Panc1 (cell line): ENCODE measurements around the gene TRAM2. TPM values are rescaled to one million over a fixed set of nuclear protein-coding genes. Genes with fewer than 3 reads are reported as not detected.

Experiments used
- ATAC-seq: fragments of 200-7000 bp; cut with Tn5 transposase; 2 replicates; pipeline ENCODE4 v1.9.1; 2020; ENCODE audit warnings: mild to moderate bottlenecking, moderate library complexity
- BruUV-seq: library from RNA; stranded (reverse); fragments of 400-500 nt; replicated peaks from 2 replicates; lab custom pipeline; 2021; lab: Mats Ljungman, UMichigan
- CTCF ChIA-PET: fragments of 300-600 bp; sonication (Branson Sonifier 250); formaldehyde crosslinking; loops from one replicate; lab custom pipeline; 2022; ENCODE audit warnings: antibody characterized with exemption; lab: Charles Lee
- POLR2A ChIA-PET: fragments of 300-600 bp; sonication (Branson Sonifier 250); formaldehyde crosslinking; loops from one replicate; lab custom pipeline; 2022; ENCODE audit warnings: antibody characterized with exemption; lab: Charles Lee
- DNase-seq: peaks from one replicate; pipeline ENCODE4 v3.0.0-alpha.2; 2010; ENCODE audit warnings: low read depth, low spot score
- H3K27ac ChIP-seq: 2 replicates; pipeline ENCODE4 v1.5.1; 2011; ENCODE audit warnings: mild to moderate bottlenecking, low read length, inconsistent platforms
- H3K27me3 ChIP-seq: fragments of 200-500 bp; sonication (Bioruptor generic); 2 replicates; pipeline ENCODE4 v1.6.0; 2014; ENCODE audit warnings: low read length, inconsistent platforms; ENCODE audit not compliant: control insufficient read depth, insufficient read depth
- H3K36me3 ChIP-seq: fragments of 200-500 bp; sonication (Bioruptor generic); 2 replicates; pipeline ENCODE4 v1.5.1; 2014; ENCODE audit warnings: inconsistent platforms, mild to moderate bottlenecking, low read length, moderate library complexity; ENCODE audit not compliant: control insufficient read depth, insufficient read depth
- H3K4me1 ChIP-seq: 2 replicates; pipeline ENCODE4 v1.5.1; 2011; ENCODE audit warnings: inconsistent platforms, mild to moderate bottlenecking, low read length, moderate library complexity; ENCODE audit not compliant: control insufficient read depth, insufficient read depth
- H3K4me3 ChIP-seq, 2 experiments: 2 replicates each; pipeline ENCODE4 v1.5.1; 2011 to 2012; ENCODE audit warnings: low read depth in 2 of 2, low read length in 2 of 2, mild to moderate bottlenecking in 2 of 2, inconsistent platforms in 1 of 2, moderate library complexity in 1 of 2
- H3K9me3 ChIP-seq: fragments of 200-500 bp; sonication (Bioruptor generic); 2 replicates; pipeline ENCODE4 v1.5.1; 2014; ENCODE audit warnings: low read depth, mild to moderate bottlenecking, inconsistent platforms, low read length, moderate library complexity; ENCODE audit not compliant: control insufficient read depth, insufficient read depth
- POLR2AphosphoS5 ChIP-seq: IDR thresholded peaks from 2 replicates; pipeline ENCODE4 v1.6.1; 2012; ENCODE audit warnings: mild to moderate bottlenecking, low read depth, low read length, moderate library complexity
- SIN3A ChIP-seq: IDR thresholded peaks from 2 replicates; pipeline ENCODE4 v1.6.1; 2012; ENCODE audit warnings: low read depth, mild to moderate bottlenecking, low read length, moderate library complexity, borderline replicate concordance; ENCODE audit not compliant: insufficient read depth
- TCF7L2 ChIP-seq: IDR thresholded peaks from 2 replicates; pipeline ENCODE4 v1.6.1; 2011; ENCODE audit warnings: mild to moderate bottlenecking, low read depth, low read length, inconsistent platforms
- in situ Hi-C: cut with HindIII; loops from 2 replicates; pipeline ENCODE4 v1.10.0; 2016; ENCODE audit warnings: low sequenced_read_pairs, low pct_unique_long_range_greater_than_20kb
- intact Hi-C: fragments of 100-400 bp; cut with micrococcal nuclease; formaldehyde crosslinking; loops from one replicate; pipeline ENCODE4 v1.10.0; 2022; ENCODE audit not compliant: unreplicated experiment
- total RNA-seq: library from RNA; stranded (reverse); gene quantifications from one replicate; pipeline ENCODE4 v1.2.1, GENCODE V29; 2021; ENCODE audit not compliant: unreplicated experiment
- TF ChIP-seq, protein P1 (sequence below), 2 experiments: IDR thresholded peaks; 2 replicates each; pipeline ENCODE4 v1.6.1; 2011 to 2012; ENCODE audit warnings: low read depth in 2 of 2, control low read depth in 1 of 2, low read length in 1 of 2, mild to moderate bottlenecking in 1 of 2, moderate library complexity in 1 of 2; ENCODE audit not compliant: insufficient read depth in 1 of 2
- TF ChIP-seq, protein P2 (sequence below): fragments of 450-650 bp; IDR thresholded peaks from 2 replicates; pipeline ENCODE4 v1.5.1; 2017; ENCODE audit warnings: mild to moderate bottlenecking

Gene TRAM2
- total RNA-seq, 1 experiment from 2014 or later = 56.7 TPM

DNA sequence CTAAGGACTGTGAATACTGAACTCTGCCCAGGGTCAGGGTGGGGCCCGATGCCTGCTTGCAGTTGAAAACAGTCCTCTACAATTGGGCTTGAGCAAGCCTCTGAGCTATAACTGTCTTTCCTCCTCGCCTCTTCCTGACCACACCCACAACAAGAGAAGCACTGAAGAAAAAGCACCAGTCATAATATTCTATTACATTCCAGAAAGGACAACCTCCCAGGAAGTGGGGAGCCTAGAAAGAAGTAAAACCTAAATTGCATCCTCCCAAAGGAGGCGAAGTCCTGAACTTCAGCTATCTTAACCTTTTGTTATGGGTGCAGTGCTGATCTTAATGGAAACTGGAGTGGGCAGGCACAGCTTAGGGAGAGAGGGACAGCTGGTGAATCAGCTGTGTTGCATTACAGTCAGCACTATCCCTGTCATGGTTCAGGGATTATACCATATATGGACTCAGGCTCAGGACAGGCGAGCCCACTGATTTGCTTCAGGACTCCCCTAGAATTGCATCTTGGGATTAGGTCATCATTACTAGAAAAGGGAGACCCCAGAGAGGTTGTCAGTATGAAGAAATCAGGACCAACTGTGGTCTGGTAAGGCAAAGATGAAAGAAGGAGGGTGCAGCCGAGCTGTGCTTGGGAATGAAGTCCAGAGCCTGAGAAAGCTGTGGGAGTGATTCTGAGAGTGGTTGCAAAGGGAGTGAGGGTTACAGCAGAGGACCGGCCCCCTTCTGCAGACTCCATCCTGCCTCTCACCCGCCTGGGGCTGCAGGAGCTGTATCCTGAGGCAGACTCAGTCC is 18.3 kb upstream of the TRAM2 start:
- Histone ChIP-seq H3K9me3 (no peaks in the 10 kb centered on the region), H3K36me3 (no peaks in the 10 kb centered on the region), H3K4me1 (peaks cover 39% of the 10 kb centered on the region), H3K27me3 (no peaks in the 10 kb centered on the region), H3K27ac (peak overlapping the region; percentile 59), H3K4me3 (no peak overlapping the region)
- CTCF ChIA-PET = interaction anchor here (0.6 to 0.9 kb wide), 3 partner anchors 90 to 188 kb away, joined by 3 to 5 read pairs (median 4); no protein-coding TSS in a partner anchor
- in situ Hi-C loops (no loop called here), intact Hi-C loops (loop anchor here (5.0 kb wide), 1 partner anchor 67 kb away; no protein-coding TSS in a partner anchor)
- TF ChIP-seq POLR2AphosphoS5 (no peak), SIN3A (no peak), TCF7L2 (no peak)
- TF ChIP-seq, protein P1, sequence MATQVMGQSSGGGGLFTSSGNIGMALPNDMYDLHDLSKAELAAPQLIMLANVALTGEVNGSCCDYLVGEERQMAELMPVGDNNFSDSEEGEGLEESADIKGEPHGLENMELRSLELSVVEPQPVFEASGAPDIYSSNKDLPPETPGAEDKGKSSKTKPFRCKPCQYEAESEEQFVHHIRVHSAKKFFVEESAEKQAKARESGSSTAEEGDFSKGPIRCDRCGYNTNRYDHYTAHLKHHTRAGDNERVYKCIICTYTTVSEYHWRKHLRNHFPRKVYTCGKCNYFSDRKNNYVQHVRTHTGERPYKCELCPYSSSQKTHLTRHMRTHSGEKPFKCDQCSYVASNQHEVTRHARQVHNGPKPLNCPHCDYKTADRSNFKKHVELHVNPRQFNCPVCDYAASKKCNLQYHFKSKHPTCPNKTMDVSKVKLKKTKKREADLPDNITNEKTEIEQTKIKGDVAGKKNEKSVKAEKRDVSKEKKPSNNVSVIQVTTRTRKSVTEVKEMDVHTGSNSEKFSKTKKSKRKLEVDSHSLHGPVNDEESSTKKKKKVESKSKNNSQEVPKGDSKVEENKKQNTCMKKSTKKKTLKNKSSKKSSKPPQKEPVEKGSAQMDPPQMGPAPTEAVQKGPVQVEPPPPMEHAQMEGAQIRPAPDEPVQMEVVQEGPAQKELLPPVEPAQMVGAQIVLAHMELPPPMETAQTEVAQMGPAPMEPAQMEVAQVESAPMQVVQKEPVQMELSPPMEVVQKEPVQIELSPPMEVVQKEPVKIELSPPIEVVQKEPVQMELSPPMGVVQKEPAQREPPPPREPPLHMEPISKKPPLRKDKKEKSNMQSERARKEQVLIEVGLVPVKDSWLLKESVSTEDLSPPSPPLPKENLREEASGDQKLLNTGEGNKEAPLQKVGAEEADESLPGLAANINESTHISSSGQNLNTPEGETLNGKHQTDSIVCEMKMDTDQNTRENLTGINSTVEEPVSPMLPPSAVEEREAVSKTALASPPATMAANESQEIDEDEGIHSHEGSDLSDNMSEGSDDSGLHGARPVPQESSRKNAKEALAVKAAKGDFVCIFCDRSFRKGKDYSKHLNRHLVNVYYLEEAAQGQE (IDR thresholded peaks at IDR 0.05; ENCODE audit: insufficient read depth in 1 of 2, low read depth in 2 of 2, low read length in 1 of 2) = no peak
- TF ChIP-seq, protein P2, sequence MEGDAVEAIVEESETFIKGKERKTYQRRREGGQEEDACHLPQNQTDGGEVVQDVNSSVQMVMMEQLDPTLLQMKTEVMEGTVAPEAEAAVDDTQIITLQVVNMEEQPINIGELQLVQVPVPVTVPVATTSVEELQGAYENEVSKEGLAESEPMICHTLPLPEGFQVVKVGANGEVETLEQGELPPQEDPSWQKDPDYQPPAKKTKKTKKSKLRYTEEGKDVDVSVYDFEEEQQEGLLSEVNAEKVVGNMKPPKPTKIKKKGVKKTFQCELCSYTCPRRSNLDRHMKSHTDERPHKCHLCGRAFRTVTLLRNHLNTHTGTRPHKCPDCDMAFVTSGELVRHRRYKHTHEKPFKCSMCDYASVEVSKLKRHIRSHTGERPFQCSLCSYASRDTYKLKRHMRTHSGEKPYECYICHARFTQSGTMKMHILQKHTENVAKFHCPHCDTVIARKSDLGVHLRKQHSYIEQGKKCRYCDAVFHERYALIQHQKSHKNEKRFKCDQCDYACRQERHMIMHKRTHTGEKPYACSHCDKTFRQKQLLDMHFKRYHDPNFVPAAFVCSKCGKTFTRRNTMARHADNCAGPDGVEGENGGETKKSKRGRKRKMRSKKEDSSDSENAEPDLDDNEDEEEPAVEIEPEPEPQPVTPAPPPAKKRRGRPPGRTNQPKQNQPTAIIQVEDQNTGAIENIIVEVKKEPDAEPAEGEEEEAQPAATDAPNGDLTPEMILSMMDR = no peak
- POLR2A ChIA-PET = interaction anchor here (0.9 to 1.3 kb wide), 2 partner anchors 20 to 175 kb away, joined by 3 read pairs; partner anchors contain the start of gene EFHC1
- ATAC-seq (peak; percentile 85), DNase-seq (no peak)
- BruUV-seq = no TSS peak

DNA sequence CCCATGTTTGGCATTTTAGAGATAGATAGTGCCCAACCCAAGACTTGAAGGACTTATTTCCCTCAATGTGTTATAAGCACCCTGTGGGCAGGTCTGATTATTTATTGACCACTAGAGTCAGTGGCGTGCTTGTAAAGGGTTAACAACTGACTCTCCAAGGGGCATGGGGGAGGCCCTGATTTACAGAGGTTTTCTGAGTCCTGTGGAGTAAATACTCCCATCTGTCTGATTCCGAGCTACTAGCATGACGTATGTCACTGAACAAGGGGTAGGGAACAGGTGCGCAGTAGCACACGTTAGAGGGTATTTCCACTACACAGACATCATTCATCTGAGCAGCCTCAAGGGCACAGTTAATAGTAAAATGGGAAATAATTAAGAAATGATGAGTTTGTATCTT is 17.4 kb upstream of the TRAM2 start:
- ATAC-seq (no peak), DNase-seq (no peak)
- BruUV-seq = no TSS peak
- Histone ChIP-seq H3K36me3 (no peaks in the 10 kb centered on the region), H3K27me3 (no peaks in the 10 kb centered on the region), H3K4me3 (no peak overlapping the region), H3K9me3 (no peaks in the 10 kb centered on the region), H3K27ac (no peak overlapping the region), H3K4me1 (peaks cover 41% of the 10 kb centered on the region)
- CTCF ChIA-PET = interaction anchor here (0.6 kb wide), 1 partner anchor 141 kb away, joined by 4 read pairs; no protein-coding TSS in a partner anchor
- intact Hi-C loops = no loop called here
- POLR2A ChIA-PET = interaction anchor here (0.9 to 1.3 kb wide), 2 partner anchors 19 to 174 kb away, joined by 3 read pairs; partner anchors contain the start of gene EFHC1
- in situ Hi-C loops = no loop called here
- TF ChIP-seq, protein P1 (IDR thresholded peaks at IDR 0.05; ENCODE audit: insufficient read depth in 1 of 2, low read depth in 2 of 2, low read length in 1 of 2) = no peak
- TF ChIP-seq TCF7L2 = no peak
- no peak for TF ChIP-seq POLR2AphosphoS5
- no peak for TF ChIP-seq SIN3A
- TF ChIP-seq, protein P2 = no peak
